Measurements from ENCODE around the gene CCDC141.
"Not testable (repeated sequence)": the region's sequence is repeated elsewhere in the genome, so short reads cannot be mapped to it uniquely, and the experiment has no call there.

Gene CCDC141

GRCh38 chr2:179049546-179050311 lies at the start of gene CCDC141:
CCDC141 (minus strand) TSS chr2:179050137; CDS start chr2:179049941, 196 bp downstream.
- no peak for DNase-seq

- DNase-seq = no peak
These were observed 48.2 kb upstream of the CCDC141 start for GRCh38 chr2:179098080-179098689.

- no peak for DNase-seq
These were observed 47.2 kb upstream of the CCDC141 start for GRCh38 chr2:179097131-179097530.

- no peak for DNase-seq
These were observed 46.2 kb upstream of the CCDC141 start for GRCh38 chr2:179096090-179096489.

- DNase-seq = not testable (repeated sequence)
These were observed 43.0 kb upstream of the CCDC141 start for GRCh38 chr2:179092912-179093311.

GRCh38 chr2:179082697-179083096 lies 32.8 kb upstream of the CCDC141 start:
- DNase-seq = no peak

GRCh38 chr2:179081954-179082353 lies 32.0 kb upstream of the CCDC141 start:
- DNase-seq = no peak

GRCh38 chr2:179072527-179072926 lies 22.6 kb upstream of the CCDC141 start:
- DNase-seq = no peak

- no peak for DNase-seq
These were observed 21.9 kb upstream of the CCDC141 start for GRCh38 chr2:179071810-179072355.

- no peak for DNase-seq
These were observed 21.0 kb upstream of the CCDC141 start for GRCh38 chr2:179070895-179071294.

- no peak for DNase-seq
These were observed 19.7 kb upstream of the CCDC141 start for GRCh38 chr2:179069685-179070084.

GRCh38 chr2:179068991-179069643 lies 19.2 kb upstream of the CCDC141 start:
- DNase-seq = no peak

- no peak for DNase-seq
These were observed 9.2 kb upstream of the CCDC141 start for GRCh38 chr2:179059026-179059700.

GRCh38 chr2:179057737-179058136 lies 7.8 kb upstream of the CCDC141 start:
- DNase-seq = no peak

GRCh38 chr2:179053568-179053967 lies 3.6 kb upstream of the CCDC141 start:
- not testable (repeated sequence) for DNase-seq

GRCh38 chr2:179051250-179051649 lies 1.3 kb upstream of the CCDC141 start:
- DNase-seq = no peak

GRCh38 chr2:179050755-179051154 lies 818 bp upstream of the CCDC141 start:
- no peak for DNase-seq

GRCh38 chr2:179049203-179049545 lies 763 bp downstream of the CCDC141 start:
- no peak for DNase-seq

GRCh38 chr2:179048099-179048498 lies 1.8 kb downstream of the CCDC141 start:
- no peak for DNase-seq

GRCh38 chr2:179045602-179046001 lies 4.3 kb downstream of the CCDC141 start:
- not testable (repeated sequence) for DNase-seq

- DNase-seq = no peak
These were observed 5.4 kb downstream of the CCDC141 start for GRCh38 chr2:179044500-179044899.

- DNase-seq = no peak
These were observed 12.1 kb downstream of the CCDC141 start for GRCh38 chr2:179037807-179038206.

- DNase-seq = no peak
These were observed 13.5 kb downstream of the CCDC141 start for GRCh38 chr2:179036353-179036905.

Data from activated CD4-positive, alpha-beta T cell treated with anti-CD3 and anti-CD28 coated beads, Interleukin-2, amount 50 U/mL, for 1 hour (primary cell).